SK-N-MC (cell line): ENCODE results near the gene STX1A.

Experiments used
- EZH2 ChIP-seq: fragments of 200-600 bp; sonication (generic); IDR thresholded peaks from one replicate; pipeline ENCODE4 v1.6.1; 2017; ENCODE audit warnings: antibody characterized with exemption
- POLR2AphosphoS5 ChIP-seq: IDR thresholded peaks from 2 replicates; pipeline ENCODE4 v1.6.1; 2012; ENCODE audit warnings: mild to moderate bottlenecking, low read depth, low read length, borderline replicate concordance

GRCh38 chr7:73734619-73735527, 15.4 kb upstream of the STX1A start:
- TF ChIP-seq POLR2AphosphoS5 (no peak; the same call in none of the 2 replicates), EZH2 (no peak)
